GM12878 (cell line): ENCODE data around the gene TAX1BP1. TPM values are rescaled to one million over a fixed set of nuclear protein-coding genes. Genes with fewer than 3 reads are reported as not detected.

Experiments used
- ASH2L ChIP-seq: fragments of 300-600, 200-600 bp; sonication (generic); IDR thresholded peaks from 2 replicates; pipeline ENCODE4 v1.6.1; 2017; ENCODE audit warnings: low read depth, mild to moderate bottlenecking, borderline replicate concordance
- CUX1 ChIP-seq: IDR thresholded peaks from 2 replicates; pipeline ENCODE4 v1.6.1; 2012; ENCODE audit warnings: improper control_type of control experiment, low read depth, low read length; ENCODE audit not compliant: insufficient replicate concordance
- ETV6 ChIP-seq, 2 experiments: fragments of 450-650 bp in 1 of 2; IDR thresholded peaks in 1 of 2; conservative IDR thresholded peaks in 1 of 2; 2 replicates each; pipeline ENCODE4 v1.6.1; 2014; ENCODE audit warnings: antibody characterized with exemption in 1 of 2, borderline replicate concordance in 1 of 2, low read depth in 1 of 2, mild to moderate bottlenecking in 1 of 2, moderate library complexity in 1 of 2
- HDGF ChIP-seq: fragments of 450-650 bp; IDR thresholded peaks from 2 replicates; pipeline ENCODE4 v1.6.1; 2016; ENCODE audit warnings: antibody characterized with exemption
- JUNB ChIP-seq: IDR thresholded peaks from 2 replicates; pipeline ENCODE4 v1.6.1; 2016; ENCODE audit warnings: antibody characterized with exemption, mild to moderate bottlenecking
- NFYA ChIP-seq: IDR thresholded peaks from 2 replicates; pipeline ENCODE4 v1.6.1; 2011; ENCODE audit warnings: low read depth, mild to moderate bottlenecking, low read length, improper control_type of control experiment, borderline replicate concordance
- NR2C2 ChIP-seq: IDR thresholded peaks from 2 replicates; pipeline ENCODE4 v1.6.1; 2011; ENCODE audit warnings: borderline replicate concordance, low read depth; ENCODE audit not compliant: control insufficient read depth, insufficient read length
- PML ChIP-seq: IDR thresholded peaks from 2 replicates; pipeline ENCODE4 v1.6.1; 2012; ENCODE audit warnings: low read length, inconsistent platforms
- SMARCA5 ChIP-seq: fragments of 450-650 bp; IDR thresholded peaks from 2 replicates; pipeline ENCODE4 v1.6.1; 2017; ENCODE audit warnings: mild to moderate bottlenecking
- TCF7 ChIP-seq: IDR thresholded peaks from 2 replicates; pipeline ENCODE4 v1.6.1; 2014; ENCODE audit warnings: antibody characterized with exemption, borderline replicate concordance
- polyA plus RNA-seq, 11 experiments: library from polyadenylated mRNA; depleted of rRNA in 4 of 11; unstranded in 6 of 11; stranded (reverse) in 5 of 11; fragments of >200 nt; fragmentation: Nextera tagmentation in 4 of 11; fragmentation: Illumina TruSeq in 1 of 11; extraction: Ambion mirVana in 4 of 11; extraction: Trizol in 1 of 11; gene quantifications; 1 replicate in 1 of 11; 2 replicates in 10 of 11; pipeline versions ENCODE4 v1.2.1 to v1.2.3, GENCODE V29; 2011 to 2016; ENCODE audit warnings: inconsistent platforms in 2 of 11, missing spikeins in 2 of 11, low read depth in 1 of 11
- total RNA-seq, 4 experiments: library from RNA; depleted of rRNA in 3 of 4; stranded (reverse); fragments of >200 nt in 3 of 4; fragmentation: Illumina TruSeq in 1 of 4; extraction: Trizol in 1 of 4; gene quantifications; 2 replicates each; pipeline versions ENCODE4 v1.2.1 to v1.2.3, GENCODE V29; 2013 to 2021

The TAX1BP1 gene
- total and polyA plus RNA-seq, 10 of the 15 experiments (the other 5 are each of a cell fraction or from before 2014, with no cell fraction given) = 30.8 to 105 (median 52.0) TPM

GRCh38 chr7:27762062-27762461 is 22.1 kb downstream of the TAX1BP1 start (continued):
- TF ChIP-seq NR2C2 = no peak
- TF ChIP-seq HDGF = no peak
- TF ChIP-seq JUNB = no peak
- TF ChIP-seq NFYA = no peak
- TF ChIP-seq SMARCA5 = no peak
- TF ChIP-seq TCF7 = no peak
- no peak for TF ChIP-seq PML
- TF ChIP-seq CUX1 = no peak
- no peak for TF ChIP-seq ETV6 (conservative IDR thresholded peaks at IDR 0.05 in 1 of 2, IDR thresholded peaks at IDR 0.05 in 1 of 2; ENCODE audit: borderline replicate concordance in 1 of 2, low read depth in 1 of 2)
- TF ChIP-seq ASH2L = no peak
